NCI-H2107 treated with DMSO at 0.1 percent for 48 hours (cell line): Measurements from ENCODE around the gene SFPQ.
"Not testable (repeated sequence)": the region's sequence is repeated elsewhere in the genome, so short reads cannot be mapped to it uniquely, and the experiment has no call there.

ENCODE experiments used
- DNase-seq: peaks from one replicate; lab custom pipeline; 2025; ENCODE audit not compliant: unreplicated experiment; lab: John Stamatoyannopoulos, UW

Gene SFPQ

GRCh38 chr1:35142728-35143127 is 50.2 kb downstream of the SFPQ start:
- DNase-seq: not testable (repeated sequence)

GRCh38 chr1:35142294-35142693 is 50.7 kb downstream of the SFPQ start:
- DNase-seq: not testable (repeated sequence)

DNA sequence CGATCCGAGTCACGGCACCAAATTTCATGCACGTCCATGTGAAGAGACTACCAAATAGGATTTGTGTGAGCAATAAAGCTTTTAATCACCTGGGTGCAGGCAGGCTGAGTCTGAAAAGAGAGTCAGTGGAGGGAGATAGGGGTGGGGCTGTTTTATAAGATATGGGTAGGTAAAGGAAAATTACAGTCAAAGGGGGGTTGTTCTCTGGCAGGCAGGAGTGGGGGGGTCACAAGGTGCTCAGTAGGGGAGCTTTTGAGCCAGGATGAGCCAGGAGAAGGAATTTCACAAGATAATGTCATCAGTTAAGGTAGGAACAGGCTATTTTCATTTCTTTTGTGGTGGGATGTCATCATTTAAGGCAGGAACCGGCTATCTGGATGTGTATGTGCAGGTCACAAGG is 55.4 kb downstream of the SFPQ start:
- not testable (repeated sequence) for DNase-seq

DNA sequence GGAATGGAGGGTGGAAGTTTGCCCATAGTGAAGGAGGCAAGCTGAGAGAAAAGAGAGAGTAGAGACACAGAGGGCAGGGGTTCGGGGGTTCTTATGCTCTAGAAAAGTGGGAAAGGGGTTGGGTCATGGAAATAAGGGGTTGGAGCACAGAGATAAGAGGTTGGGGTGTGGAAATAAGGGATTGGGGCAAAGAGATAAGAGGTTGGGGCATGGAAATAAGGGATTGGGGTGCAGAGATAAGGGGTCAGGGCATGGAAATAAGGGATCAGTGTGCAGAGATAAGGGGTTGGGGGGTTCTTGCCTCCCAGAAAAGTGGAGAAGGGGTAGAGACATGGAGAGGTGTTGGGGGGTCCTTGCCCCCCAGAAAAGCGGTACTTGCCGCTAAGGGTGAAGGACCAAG is 56.2 kb downstream of the SFPQ start:
- no peak for DNase-seq
